DOHH2 (cell line): Measurements from ENCODE around the gene SEMA5A.

ENCODE experiments used
- H3F3A ChIP-seq: fragments of 200-600 bp; sonication (generic), shearing (Covaris generic); 2 replicates; pipeline ENCODE4 v1.6.0; 2016; ENCODE audit warnings: antibody characterized with exemption, mild to moderate bottlenecking; ENCODE audit not compliant: control insufficient read depth, insufficient read depth
- H3K27ac ChIP-seq: fragments of 200-600 bp; sonication (generic); 2 replicates; pipeline ENCODE4 v1.5.1; 2014; ENCODE audit warnings: low read depth, mild to moderate bottlenecking, low read length, moderate library complexity
- H3K27me3 ChIP-seq: fragments of 200-600 bp; sonication (generic); 2 replicates; pipeline ENCODE4 v1.6.1; 2014; ENCODE audit warnings: mild to moderate bottlenecking, low read length, mixed read lengths; ENCODE audit not compliant: control insufficient read depth
- H3K36me3 ChIP-seq: fragments of 200-600 bp; sonication (generic); 2 replicates; pipeline ENCODE4 v1.6.1; 2014; ENCODE audit warnings: mild to moderate bottlenecking, low read length, moderate library complexity, mixed read lengths; ENCODE audit not compliant: control insufficient read depth
- H3K4me1 ChIP-seq: fragments of 200-600 bp; sonication (generic); 2 replicates; pipeline ENCODE4 v1.6.1; 2014; ENCODE audit warnings: mild to moderate bottlenecking, low read length, mixed read lengths; ENCODE audit not compliant: control insufficient read depth
- H3K4me2 ChIP-seq: fragments of 200-600 bp; sonication (generic); 2 replicates; pipeline ENCODE4 v1.6.0; 2014; ENCODE audit warnings: mild to moderate bottlenecking, low read length, moderate library complexity
- H3K4me3 ChIP-seq: fragments of 200-600 bp; sonication (generic); 2 replicates; pipeline ENCODE4 v1.5.1; 2014; ENCODE audit warnings: mild to moderate bottlenecking, low read length, mixed read lengths
- H3K79me2 ChIP-seq: fragments of 200-600 bp; sonication (generic); 2 replicates; pipeline ENCODE4 v1.6.1; 2014; ENCODE audit warnings: mild to moderate bottlenecking, low read length, mixed read lengths; ENCODE audit not compliant: control insufficient read depth
- H3K9me2 ChIP-seq: fragments of 200-600 bp; sonication (generic); replicated peaks from 2 replicates; pipeline ENCODE4 v1.6.1; 2014; ENCODE audit warnings: mild to moderate bottlenecking, low read length, mixed read lengths; ENCODE audit not compliant: control insufficient read depth
- H3K9me3 ChIP-seq: fragments of 200-600 bp; sonication (generic); 2 replicates; pipeline ENCODE4 v1.6.1; 2014; ENCODE audit warnings: antibody characterized with exemption, low read length, mixed read lengths; ENCODE audit not compliant: control insufficient read depth, insufficient read depth
- H4K20me1 ChIP-seq: fragments of 200-600 bp; sonication (generic); 2 replicates; pipeline ENCODE4 v1.6.0; 2014; ENCODE audit warnings: low read depth, mild to moderate bottlenecking, antibody characterized with exemption, low read length, moderate library complexity; ENCODE audit not compliant: control insufficient read depth, insufficient read depth
- CTCF ChIP-seq: fragments of 200-600 bp; sonication (generic); IDR thresholded peaks from one replicate; pipeline ENCODE4 v1.5.1; 2014; ENCODE audit warnings: antibody characterized with exemption, mild to moderate bottlenecking, low read depth, low read length; ENCODE audit not compliant: poor library complexity, severe bottlenecking
- EZH2phosphoT487 ChIP-seq: fragments of 200-600 bp; sonication (generic); IDR thresholded peaks from 2 replicates; pipeline ENCODE4 v1.6.1; 2017; ENCODE audit warnings: borderline replicate concordance, mild to moderate bottlenecking, antibody characterized with exemption, low read length, moderate library complexity, mixed read lengths

SEMA5A gene

DNA sequence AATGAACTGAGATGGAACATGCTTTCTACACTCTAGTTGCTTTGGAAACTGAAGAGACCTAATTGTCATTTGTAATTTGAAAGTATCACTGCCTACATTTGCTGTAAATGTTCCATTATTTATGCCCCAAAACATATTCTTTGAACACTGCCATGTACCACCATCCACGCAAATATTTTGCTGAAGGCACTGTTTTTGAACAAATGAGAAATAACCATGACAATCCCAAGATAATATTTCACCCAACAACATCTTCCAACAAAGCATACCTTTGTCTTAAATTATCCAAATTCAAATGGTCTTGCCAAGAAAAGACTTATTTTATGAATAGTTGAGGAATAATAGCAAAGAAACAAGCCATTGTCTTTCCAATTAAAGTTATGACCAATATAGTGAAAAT lies 356.2 kb downstream of the SEMA5A start:
- Histone ChIP-seq H3K9me3 (no peaks in the 10 kb centered on the region), H3K27ac (no peak overlapping the region)
- no peak for TF ChIP-seq EZH2phosphoT487
- TF ChIP-seq CTCF, result no peak

DNA sequence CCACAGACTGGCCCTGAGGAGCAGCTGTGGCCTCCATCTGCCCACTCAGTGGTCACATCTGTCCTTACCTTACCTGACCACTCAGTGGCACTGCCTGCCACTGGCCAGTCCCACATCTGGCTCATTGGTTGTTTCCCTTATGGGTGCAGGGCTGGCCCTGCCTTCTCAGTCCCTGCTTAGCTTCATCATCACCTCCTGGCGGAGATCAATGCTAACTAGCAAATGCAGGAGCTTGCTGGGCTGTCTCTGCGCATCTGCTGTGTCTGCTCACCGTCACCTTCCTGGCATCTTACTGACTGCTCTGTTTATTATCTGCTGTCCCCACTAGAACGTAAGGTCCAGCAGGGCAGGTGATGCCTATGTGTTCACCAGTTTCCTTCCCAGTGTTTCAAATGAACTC lies 356.9 kb downstream of the SEMA5A start:
- Histone ChIP-seq H3K27me3 (no peaks in the 10 kb centered on the region), H3K27ac (no peak overlapping the region), H3K9me3 (no peaks in the 10 kb centered on the region), H3K79me2 (no peaks in the 10 kb centered on the region), H3K4me1 (no peaks in the 10 kb centered on the region), H3K4me2 (no peak overlapping the region), H3K9me2 (no peaks in the 10 kb centered on the region), H3K4me3 (no peak overlapping the region), H3K36me3 (no peaks in the 10 kb centered on the region), H4K20me1 (no peaks in the 10 kb centered on the region), H3F3A (no peaks in the 10 kb centered on the region)
- TF ChIP-seq CTCF (no peak), EZH2phosphoT487 (no peak)

More for the DNA sequence above, 356.2 kb downstream of the SEMA5A start:
- no peaks in the 10 kb centered on the region for H3F3A ChIP-seq
- no peak overlapping the region for H3K4me3 ChIP-seq
- H3K4me1 ChIP-seq, result no peaks in the 10 kb centered on the region
- no peak overlapping the region for H3K4me2 ChIP-seq
- no peaks in the 10 kb centered on the region for H3K9me2 ChIP-seq
- H3K79me2 ChIP-seq, result no peaks in the 10 kb centered on the region
- no peaks in the 10 kb centered on the region for H3K27me3 ChIP-seq
- no peaks in the 10 kb centered on the region for H3K36me3 ChIP-seq
- no peaks in the 10 kb centered on the region for H4K20me1 ChIP-seq

- Histone ChIP-seq H3K27me3 (no peaks in the 10 kb centered on the region), H3K27ac (no peak overlapping the region), H3K4me1 (no peaks in the 10 kb centered on the region), H3K79me2 (no peaks in the 10 kb centered on the region), H3K36me3 (no peaks in the 10 kb centered on the region), H3K9me3 (no peaks in the 10 kb centered on the region), H4K20me1 (no peaks in the 10 kb centered on the region), H3K4me2 (no peak overlapping the region), H3F3A (no peaks in the 10 kb centered on the region), H3K4me3 (no peak overlapping the region), H3K9me2 (no peaks in the 10 kb centered on the region)
- TF ChIP-seq EZH2phosphoT487 (no peak), CTCF (no peak)
Observed at GRCh38 chr5:9188131-9188530, 357.7 kb downstream of the SEMA5A start.

- Histone ChIP-seq H3K4me2 (no peak overlapping the region), H3K36me3 (no peaks in the 10 kb centered on the region), H3F3A (no peaks in the 10 kb centered on the region), H3K9me3 (no peaks in the 10 kb centered on the region), H3K27ac (no peak overlapping the region), H3K4me3 (no peak overlapping the region), H3K27me3 (no peaks in the 10 kb centered on the region), H3K79me2 (no peaks in the 10 kb centered on the region), H3K9me2 (no peaks in the 10 kb centered on the region), H3K4me1 (no peaks in the 10 kb centered on the region), H4K20me1 (no peaks in the 10 kb centered on the region)
- TF ChIP-seq EZH2phosphoT487, result no peak
- no peak for TF ChIP-seq CTCF
Observed at GRCh38 chr5:9187614-9188013, 358.3 kb downstream of the SEMA5A start.
